Fibroblast of villous mesenchyme (primary cell): ENCODE measurements around the gene GULP1. TPM values are rescaled to one million over a fixed set of nuclear protein-coding genes. Genes with fewer than 3 reads are reported as not detected.

Experiments
- DNase-seq: peaks from one replicate; pipeline ENCODE4 v3.0.0-alpha.2; 2010; ENCODE audit warnings: low read depth
- H3K4me3 ChIP-seq: 2 replicates; pipeline ENCODE4 v1.5.1; 2011; ENCODE audit warnings: low read depth, mild to moderate bottlenecking, low read length
- total RNA-seq: library from RNA; depleted of rRNA; stranded (reverse); fragments of >200 nt; gene quantifications from 2 replicates; pipeline ENCODE4 v1.2.3, GENCODE V29; 2012
- TF ChIP-seq, protein P1 (sequence below): IDR thresholded peaks from 2 replicates; pipeline ENCODE4 v1.5.1; 2012; ENCODE audit warnings: low read depth, mild to moderate bottlenecking, low read length; ENCODE audit not compliant: insufficient read depth

GULP1 gene
- total RNA-seq, 1 donor, result 53.1 TPM

DNA sequence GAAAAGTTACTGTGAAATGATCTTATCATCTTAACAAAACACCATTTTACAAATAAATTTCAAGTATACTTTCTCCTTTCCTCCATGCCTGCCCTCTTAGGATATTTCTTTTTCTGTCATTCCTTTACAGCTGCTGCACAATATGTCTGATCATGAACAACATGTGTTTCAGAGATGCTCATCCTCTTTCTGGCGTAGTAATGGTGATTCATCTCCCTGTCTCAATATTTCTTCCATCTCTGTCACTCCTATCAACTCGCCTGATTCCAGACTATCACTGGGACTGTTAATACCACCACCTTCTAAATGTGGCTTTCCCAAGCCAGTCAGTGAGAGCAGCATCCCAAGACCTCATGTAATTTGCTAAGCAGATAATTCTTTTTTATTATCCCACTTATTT is 290.5 kb downstream of the GULP1 start:
- TF ChIP-seq, protein P1, sequence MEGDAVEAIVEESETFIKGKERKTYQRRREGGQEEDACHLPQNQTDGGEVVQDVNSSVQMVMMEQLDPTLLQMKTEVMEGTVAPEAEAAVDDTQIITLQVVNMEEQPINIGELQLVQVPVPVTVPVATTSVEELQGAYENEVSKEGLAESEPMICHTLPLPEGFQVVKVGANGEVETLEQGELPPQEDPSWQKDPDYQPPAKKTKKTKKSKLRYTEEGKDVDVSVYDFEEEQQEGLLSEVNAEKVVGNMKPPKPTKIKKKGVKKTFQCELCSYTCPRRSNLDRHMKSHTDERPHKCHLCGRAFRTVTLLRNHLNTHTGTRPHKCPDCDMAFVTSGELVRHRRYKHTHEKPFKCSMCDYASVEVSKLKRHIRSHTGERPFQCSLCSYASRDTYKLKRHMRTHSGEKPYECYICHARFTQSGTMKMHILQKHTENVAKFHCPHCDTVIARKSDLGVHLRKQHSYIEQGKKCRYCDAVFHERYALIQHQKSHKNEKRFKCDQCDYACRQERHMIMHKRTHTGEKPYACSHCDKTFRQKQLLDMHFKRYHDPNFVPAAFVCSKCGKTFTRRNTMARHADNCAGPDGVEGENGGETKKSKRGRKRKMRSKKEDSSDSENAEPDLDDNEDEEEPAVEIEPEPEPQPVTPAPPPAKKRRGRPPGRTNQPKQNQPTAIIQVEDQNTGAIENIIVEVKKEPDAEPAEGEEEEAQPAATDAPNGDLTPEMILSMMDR, result no peak
- DNase-seq, result no peak
- H3K4me3 ChIP-seq, result no peak overlapping the region

DNA sequence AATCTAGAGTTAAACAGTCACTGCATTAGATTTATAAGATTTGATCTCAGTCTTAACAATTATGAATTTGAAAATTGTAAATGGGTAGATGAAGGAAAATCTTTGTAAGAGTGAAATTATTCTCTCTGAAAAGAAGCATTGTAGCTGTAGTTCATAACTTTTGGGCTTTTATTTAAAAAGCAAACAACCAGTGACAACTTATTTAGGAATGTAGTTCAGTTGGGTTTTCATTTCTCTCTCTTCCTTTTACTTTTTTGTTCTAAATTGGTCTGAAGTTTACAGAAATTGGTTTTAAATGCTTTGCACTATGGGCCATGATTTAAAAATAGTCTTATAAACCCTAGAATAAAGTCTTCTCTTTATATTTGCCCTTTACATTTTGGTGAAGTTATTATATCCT is 296.6 kb downstream of the GULP1 start:
- H3K4me3 ChIP-seq, result no peak overlapping the region
- no peak for DNase-seq
- TF ChIP-seq, protein P1, result no peak

DNA sequence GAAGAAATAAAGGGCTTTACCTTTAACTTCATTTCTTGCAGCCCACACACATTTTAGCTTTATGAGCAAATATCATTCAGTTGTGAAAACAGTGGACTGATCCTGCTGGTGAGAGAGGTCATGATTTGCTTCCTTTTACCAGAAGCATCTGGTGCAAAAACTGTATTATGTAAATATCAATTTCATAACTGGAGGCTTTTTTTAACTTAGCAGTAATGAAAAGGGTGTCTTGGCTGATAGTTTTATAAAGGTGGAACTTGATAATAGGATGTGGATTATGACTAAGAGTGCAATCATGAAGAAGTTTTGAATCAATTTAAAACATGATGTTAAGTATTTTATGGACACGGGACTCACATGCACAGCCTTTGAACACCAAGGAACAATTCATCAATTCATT is 304.4 kb downstream of the GULP1 start:
- no peak overlapping the region for H3K4me3 ChIP-seq
- TF ChIP-seq, protein P1, result no peak
- peak; percentile 59 for DNase-seq

DNA sequence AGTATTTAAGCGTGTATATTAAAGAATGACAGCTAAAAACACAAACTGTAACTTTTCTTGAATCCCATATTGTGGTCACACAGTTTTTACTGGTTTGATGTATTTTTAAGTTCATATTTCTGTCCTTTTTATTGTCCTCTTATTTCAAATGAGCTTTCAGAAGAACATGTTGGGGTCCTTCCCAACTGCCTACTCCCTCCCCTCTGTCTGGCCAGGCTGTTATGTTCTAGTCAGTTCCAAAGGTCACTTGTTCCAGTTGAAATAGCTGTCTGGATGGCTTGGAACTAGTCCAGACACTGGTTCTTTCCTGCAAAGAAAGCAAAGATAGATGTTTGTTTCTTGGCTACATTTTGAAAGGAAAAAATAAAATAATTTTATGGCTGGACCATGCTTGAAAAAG is 306.9 kb downstream of the GULP1 start:
- no peak overlapping the region for H3K4me3 ChIP-seq
- TF ChIP-seq, protein P1, result no peak
- peak; percentile 32 for DNase-seq

DNA sequence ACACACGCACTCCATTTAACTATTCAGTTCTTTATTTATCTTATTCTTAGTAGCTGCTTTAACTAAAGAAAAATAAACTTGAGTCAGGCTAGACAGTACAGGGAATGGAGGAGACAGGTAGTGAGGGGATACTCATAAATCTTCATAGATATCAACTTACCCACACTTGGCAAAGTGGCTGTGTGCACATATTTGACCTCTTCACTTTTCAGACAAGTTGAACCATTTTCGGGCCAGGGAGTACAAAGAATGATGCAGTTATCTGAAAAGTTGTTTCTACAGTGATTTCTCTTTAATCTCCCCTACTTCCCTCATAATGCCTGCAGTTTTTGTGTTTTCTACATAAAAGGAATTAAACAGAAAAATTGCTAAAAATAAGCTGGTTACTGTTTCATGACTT is 307.5 kb downstream of the GULP1 start:
- TF ChIP-seq, protein P1, result no peak
- H3K4me3 ChIP-seq, result no peak overlapping the region
- DNase-seq, result no peak

DNA sequence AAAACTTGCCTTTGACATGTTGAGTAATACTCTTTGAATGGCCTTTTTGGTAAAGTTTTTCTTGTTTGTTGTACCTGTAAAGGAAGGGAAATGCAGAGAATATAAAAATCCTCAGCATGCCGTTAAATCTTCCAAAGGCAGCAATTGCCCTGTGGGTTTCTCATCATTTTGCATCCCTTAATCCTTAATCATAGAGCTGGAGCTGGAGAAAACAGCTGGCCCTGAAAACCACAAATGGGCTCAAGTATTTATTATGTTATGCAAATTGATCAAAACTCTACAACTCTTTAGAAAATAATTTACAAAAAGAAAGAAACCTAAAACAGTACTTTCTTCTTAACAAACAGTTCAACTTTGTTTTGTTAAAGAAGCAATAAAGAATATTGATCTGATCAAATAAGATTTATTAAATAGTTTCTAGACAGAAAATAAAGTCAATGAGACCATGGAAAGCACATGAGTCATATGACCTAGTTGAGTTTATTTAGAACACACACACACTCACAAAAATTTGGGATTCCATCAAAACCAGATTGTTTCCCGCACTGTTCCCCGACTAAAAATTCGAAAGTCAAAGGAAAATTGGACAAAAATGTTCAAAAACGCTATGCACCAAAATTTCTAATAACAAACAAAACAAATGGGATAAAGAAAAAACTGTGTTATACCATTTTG is 309.0 kb downstream of the GULP1 start:
- peak; percentile 65 for DNase-seq
- TF ChIP-seq, protein P1, result no peak
- no peak overlapping the region for H3K4me3 ChIP-seq

DNA sequence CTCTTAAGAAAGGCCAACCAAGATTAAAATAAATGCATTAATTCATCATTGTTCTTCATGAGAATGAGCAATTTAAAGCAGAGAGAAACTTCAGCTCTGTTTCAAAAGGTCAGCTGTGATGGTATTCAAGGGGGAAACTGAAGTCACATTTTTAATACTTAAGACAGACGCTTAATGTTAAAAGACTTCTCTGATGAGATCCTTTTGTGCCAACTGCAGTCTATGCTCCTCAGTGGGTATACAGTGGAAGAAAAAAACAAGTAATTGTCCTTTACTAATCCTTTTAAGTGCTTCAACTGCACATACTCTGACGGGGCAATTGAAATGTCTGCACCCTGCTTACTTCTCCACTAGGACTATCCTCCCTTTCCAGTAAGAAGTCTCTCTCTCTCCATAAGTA is 309.7 kb downstream of the GULP1 start:
- no peak for DNase-seq
- TF ChIP-seq, protein P1, result no peak
- no peak overlapping the region for H3K4me3 ChIP-seq
